ENCODE results near the gene AGO3.

Gene AGO3

DNA sequence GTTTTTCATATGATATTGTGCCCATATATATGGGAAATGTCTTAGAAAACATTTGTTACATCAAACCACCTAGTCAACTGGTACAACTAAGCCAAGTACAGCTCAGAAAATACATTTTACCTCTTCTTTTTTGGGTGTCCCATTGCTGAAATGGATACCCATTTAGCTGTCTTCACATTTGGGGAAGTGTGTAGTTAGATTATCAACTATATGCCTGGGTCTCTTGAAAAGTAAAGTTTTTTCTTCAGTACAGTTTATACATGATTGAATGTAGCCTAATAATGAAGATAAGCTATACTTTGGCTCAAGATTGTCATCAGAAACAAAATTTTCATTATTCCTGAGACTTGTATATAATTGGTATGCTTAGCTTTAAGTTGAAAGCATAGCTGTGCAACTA lies 2.0 kb downstream of the AGO3 start:
- no peak for DNase-seq (ENCODE audit: low read depth)
- TF ChIP-seq, protein P1, sequence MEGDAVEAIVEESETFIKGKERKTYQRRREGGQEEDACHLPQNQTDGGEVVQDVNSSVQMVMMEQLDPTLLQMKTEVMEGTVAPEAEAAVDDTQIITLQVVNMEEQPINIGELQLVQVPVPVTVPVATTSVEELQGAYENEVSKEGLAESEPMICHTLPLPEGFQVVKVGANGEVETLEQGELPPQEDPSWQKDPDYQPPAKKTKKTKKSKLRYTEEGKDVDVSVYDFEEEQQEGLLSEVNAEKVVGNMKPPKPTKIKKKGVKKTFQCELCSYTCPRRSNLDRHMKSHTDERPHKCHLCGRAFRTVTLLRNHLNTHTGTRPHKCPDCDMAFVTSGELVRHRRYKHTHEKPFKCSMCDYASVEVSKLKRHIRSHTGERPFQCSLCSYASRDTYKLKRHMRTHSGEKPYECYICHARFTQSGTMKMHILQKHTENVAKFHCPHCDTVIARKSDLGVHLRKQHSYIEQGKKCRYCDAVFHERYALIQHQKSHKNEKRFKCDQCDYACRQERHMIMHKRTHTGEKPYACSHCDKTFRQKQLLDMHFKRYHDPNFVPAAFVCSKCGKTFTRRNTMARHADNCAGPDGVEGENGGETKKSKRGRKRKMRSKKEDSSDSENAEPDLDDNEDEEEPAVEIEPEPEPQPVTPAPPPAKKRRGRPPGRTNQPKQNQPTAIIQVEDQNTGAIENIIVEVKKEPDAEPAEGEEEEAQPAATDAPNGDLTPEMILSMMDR (conservative IDR thresholded peaks at IDR 0.05; ENCODE audit: control insufficient read depth, insufficient read depth, low read depth, low read length) = no peak
- H3K4me3 ChIP-seq (ENCODE audit: control insufficient read depth, low read depth, low read length) = no peak overlapping the region

- no peak overlapping the region for H3K4me3 ChIP-seq (ENCODE audit: control insufficient read depth, low read depth, low read length)
- TF ChIP-seq, protein P1 (conservative IDR thresholded peaks at IDR 0.05; ENCODE audit: control insufficient read depth, insufficient read depth, low read depth, low read length) = no peak
- no peak for DNase-seq (ENCODE audit: low read depth)
These were observed 4.8 kb downstream of the AGO3 start for GRCh38 chr1:35935442-35936388.

- peak; percentile 24 for DNase-seq (ENCODE audit: low read depth)
- no peak overlapping the region for H3K4me3 ChIP-seq (ENCODE audit: control insufficient read depth, low read depth, low read length)
- TF ChIP-seq, protein P1 (conservative IDR thresholded peaks at IDR 0.05; ENCODE audit: control insufficient read depth, insufficient read depth, low read depth, low read length) = no peak
These were observed 5.9 kb downstream of the AGO3 start for GRCh38 chr1:35936838-35937237.

- TF ChIP-seq, protein P1 (conservative IDR thresholded peaks at IDR 0.05; ENCODE audit: control insufficient read depth, insufficient read depth, low read depth, low read length) = no peak
- H3K4me3 ChIP-seq (ENCODE audit: control insufficient read depth, low read depth, low read length) = no peak overlapping the region
- no peak for DNase-seq (ENCODE audit: low read depth)
These were observed 8.6 kb downstream of the AGO3 start for GRCh38 chr1:35939484-35939883.

GRCh38 chr1:35945327-35945726 lies 14.4 kb downstream of the AGO3 start:
- DNase-seq (ENCODE audit: low read depth) = no peak
- no peak overlapping the region for H3K4me3 ChIP-seq (ENCODE audit: control insufficient read depth, low read depth, low read length)
- TF ChIP-seq, protein P1 (conservative IDR thresholded peaks at IDR 0.05; ENCODE audit: control insufficient read depth, insufficient read depth, low read depth, low read length) = no peak

GRCh38 chr1:35947547-35947946 lies 16.6 kb downstream of the AGO3 start:
- no peak overlapping the region for H3K4me3 ChIP-seq (ENCODE audit: control insufficient read depth, low read depth, low read length)
- TF ChIP-seq, protein P1 (conservative IDR thresholded peaks at IDR 0.05; ENCODE audit: control insufficient read depth, insufficient read depth, low read depth, low read length) = no peak

More at GRCh38 chr1:35947547-35947946, 16.6 kb downstream of the AGO3 start:
- DNase-seq (ENCODE audit: low read depth) = no peak
